Tongue (tissue), 2 donors: ENCODE results near the gene MRFAP1L1. TPM values are rescaled to one million over a fixed set of nuclear protein-coding genes. Genes with fewer than 3 reads are reported as not detected.
"Not testable (repeated sequence)": the region's sequence is repeated elsewhere in the genome, so short reads cannot be mapped to it uniquely, and the experiment has no call there.

ENCODE experiments used
- DNase-seq: peaks from one replicate; pipeline ENCODE4 v3.0.0-alpha.2; 2015
- total RNA-seq: library from RNA; depleted of rRNA; stranded (reverse); fragments of >200 nt; gene quantifications from one replicate; pipeline ENCODE4 v1.2.3, GENCODE V29; 2014

MRFAP1L1 gene
- total RNA-seq, 1 donor from 2014 or later, result 66.4 TPM

GRCh38 chr4:6688879-6689505, 20.7 kb downstream of the MRFAP1L1 start:
- peak; percentile 72 for DNase-seq

GRCh38 chr4:6687947-6688878, 21.5 kb downstream of the MRFAP1L1 start:
- DNase-seq, result no peak

- DNase-seq, result no peak
Measured at GRCh38 chr4:6686104-6686787, 23.4 kb downstream of the MRFAP1L1 start.

- DNase-seq, result no peak
Measured at GRCh38 chr4:6684656-6685055, 25.0 kb downstream of the MRFAP1L1 start.

- no peak for DNase-seq
Measured at GRCh38 chr4:6682862-6683590, 26.6 kb downstream of the MRFAP1L1 start.

GRCh38 chr4:6681191-6681590, 28.5 kb downstream of the MRFAP1L1 start:
- no peak for DNase-seq

GRCh38 chr4:6680372-6681034, 29.2 kb downstream of the MRFAP1L1 start:
- DNase-seq, result no peak

GRCh38 chr4:6676722-6677558, 32.7 kb downstream of the MRFAP1L1 start:
- DNase-seq, result no peak

- peak; percentile 45 for DNase-seq
Measured at GRCh38 chr4:6674500-6675149, 35.0 kb downstream of the MRFAP1L1 start.

GRCh38 chr4:6673660-6674499, 35.8 kb downstream of the MRFAP1L1 start:
- peak; percentile 98 for DNase-seq

- DNase-seq, result peak; percentile 30
Measured at GRCh38 chr4:6673191-6673659, 36.4 kb downstream of the MRFAP1L1 start.

- DNase-seq, result not testable (repeated sequence)
Measured at GRCh38 chr4:6672541-6673190, 37.0 kb downstream of the MRFAP1L1 start.

GRCh38 chr4:6672131-6672530, 37.5 kb downstream of the MRFAP1L1 start:
- no peak for DNase-seq

- no peak for DNase-seq
Measured at GRCh38 chr4:6671648-6672047, 38.0 kb downstream of the MRFAP1L1 start.

- no peak for DNase-seq
Measured at GRCh38 chr4:6668391-6668790, 41.3 kb downstream of the MRFAP1L1 start.

GRCh38 chr4:6665320-6665654, 44.4 kb downstream of the MRFAP1L1 start:
- DNase-seq, result no peak

- no peak for DNase-seq
Measured at GRCh38 chr4:6663596-6664393, 45.9 kb downstream of the MRFAP1L1 start.

- no peak for DNase-seq
Measured at GRCh38 chr4:6662591-6662990, 47.1 kb downstream of the MRFAP1L1 start.
